HepG2 (cell line): ENCODE data around the gene DNPEP. TPM values are rescaled to one million over a fixed set of nuclear protein-coding genes. Genes with fewer than 3 reads are reported as not detected.

Source experiments
- ATAC-seq: fragments of 200-7000 bp; cut with Tn5 transposase; 3 replicates; pipeline ENCODE4 v1.9.1; 2020; ENCODE audit warnings: mild to moderate bottlenecking, moderate library complexity
- BruUV-seq: library from RNA; stranded (reverse); fragments of 400-500 nt; replicated peaks from 2 replicates; lab custom pipeline; 2021; lab: Mats Ljungman, UMichigan
- CTCF ChIA-PET: fragments of 300-600 bp; formaldehyde crosslinking; extraction: SDS; loops from one replicate; lab custom pipeline; 2021; ENCODE audit warnings: low total read pairs, inconsistent platforms, low intra/inter-chr PET ratio; lab: Yijun Ruan, JAX
- POLR2A ChIA-PET: fragments of 350-600 bp; sonication (Branson Sonifier 250); formaldehyde crosslinking; loops from one replicate; lab custom pipeline; 2020; ENCODE audit warnings: antibody characterized with exemption, inconsistent platforms; lab: Yijun Ruan, JAX
- DNase-seq: peaks from one replicate; pipeline ENCODE4 v3.0.0-alpha.2; 2015; ENCODE audit warnings: low spot score
- FAIRE-seq: peaks from 3 replicates; lab custom pipeline; 2011; peaks lifted over from hg19 to GRCh38; lab: Jason Lieb, UNC
- H2AFZ ChIP-seq: one replicate; pipeline ENCODE4 v1.6.1; 2011; ENCODE audit warnings: low read length, inconsistent platforms
- H3K27ac ChIP-seq: fragments of 300-600 bp; 3 replicates; pipeline ENCODE4 v1.8.0; 2011; ENCODE audit warnings: mixed run types, mild to moderate bottlenecking, mixed read lengths, low read length, inconsistent platforms; ENCODE audit not compliant: insufficient read depth; ENCODE audit errors: extremely low read length
- H3K27me3 ChIP-seq, 2 experiments: fragments of 200-600 bp in 1 of 2; 2 replicates in 1 of 2; 3 replicates in 1 of 2; pipeline versions ENCODE4 v1.6.0 to v1.8.0; 2011; ENCODE audit warnings: low read length in 2 of 2, mild to moderate bottlenecking in 2 of 2, moderate library complexity in 2 of 2, inconsistent platforms in 1 of 2; ENCODE audit not compliant: insufficient read depth in 2 of 2, control insufficient read depth in 1 of 2
- H3K36me3 ChIP-seq, 2 experiments: fragments of 200-600 bp in 1 of 2; replicated peaks in 1 of 2; 2 replicates in 1 of 2; 3 replicates in 1 of 2; pipeline versions ENCODE4 v1.5.1 to v1.8.0; 2011; ENCODE audit warnings: low read length in 2 of 2, inconsistent platforms in 1 of 2; ENCODE audit not compliant: insufficient read depth in 2 of 2, control insufficient read depth in 1 of 2
- H3K4me1 ChIP-seq: 2 replicates; pipeline ENCODE4 v1.5.1; 2012; ENCODE audit warnings: low read length, inconsistent platforms; ENCODE audit not compliant: insufficient read depth
- H3K4me2 ChIP-seq: 2 replicates; pipeline ENCODE4 v1.6.0; 2011; ENCODE audit warnings: low read depth, low read length, inconsistent platforms
- H3K4me3 ChIP-seq, 3 experiments: fragments of 200-600 bp in 1 of 3; sonication (generic), shearing (Covaris generic) in 1 of 3; replicated peaks in 1 of 3; 2 replicates each; pipeline ENCODE4 v1.5.1; 2011 to 2016; ENCODE audit warnings: low read length in 3 of 3, inconsistent platforms in 2 of 3, low read depth in 2 of 3, mild to moderate bottlenecking in 2 of 3, control low read depth in 1 of 3, mixed read lengths in 1 of 3; ENCODE audit not compliant: insufficient read depth in 1 of 3
- H3K79me2 ChIP-seq: one replicate; pipeline ENCODE4 v1.6.1; 2011; ENCODE audit warnings: low read length, inconsistent platforms; ENCODE audit not compliant: insufficient read depth
- H3K9ac ChIP-seq: 2 replicates; pipeline ENCODE4 v1.6.0; 2011; ENCODE audit warnings: mild to moderate bottlenecking, low read depth, low read length, inconsistent platforms; ENCODE audit not compliant: insufficient read depth
- H3K9me3 ChIP-seq: 2 replicates; pipeline ENCODE4 v1.5.1; 2012; ENCODE audit warnings: mild to moderate bottlenecking, low read length
- H4K20me1 ChIP-seq: 2 replicates; pipeline ENCODE4 v1.6.0; 2011; ENCODE audit warnings: inconsistent platforms, mild to moderate bottlenecking, low read length, moderate library complexity; ENCODE audit not compliant: insufficient read depth
- ADNP ChIP-seq: sonication (generic); formaldehyde crosslinking; IDR thresholded peaks from 2 replicates; pipeline ENCODE4 v1.4.0; 2020; ENCODE audit warnings: missing genetic modification reagents
- AGO2 ChIP-seq: fragments of 200-400 bp; formaldehyde crosslinking; optimal IDR thresholded peaks from 2 replicates; pipeline ENCODE3; 2017; ENCODE audit warnings: mild to moderate bottlenecking, low read depth, low read length, moderate library complexity
- ARHGAP35 ChIP-seq: sonication (generic); formaldehyde crosslinking; IDR thresholded peaks from 2 replicates; pipeline ENCODE4 v1.9.0; 2022; ENCODE audit warnings: mild to moderate bottlenecking, inconsistent platforms, moderate library complexity, missing genetic modification reagents, borderline replicate concordance
- ASH2L ChIP-seq: fragments of 300-600, 200-600 bp; sonication (generic); IDR thresholded peaks from 2 replicates; pipeline ENCODE4 v1.7.0; 2017; ENCODE audit warnings: low read depth, mild to moderate bottlenecking, moderate library complexity, mixed read lengths, low read length; ENCODE audit not compliant: insufficient read length
- BORCS8-MEF2B ChIP-seq: sonication (generic); formaldehyde crosslinking; IDR thresholded peaks from 2 replicates; pipeline ENCODE4 v1.8.0; 2022; ENCODE audit warnings: mild to moderate bottlenecking, missing genetic modification reagents
- CEBPB ChIP-seq: IDR thresholded peaks from 2 replicates; pipeline ENCODE4 v1.6.1; 2011; ENCODE audit warnings: low read depth, low read length, improper control_type of control experiment, borderline replicate concordance
- CREB1 ChIP-seq, 2 experiments: fragments of 450-650 bp in 1 of 2; IDR thresholded peaks; 2 replicates each; pipeline ENCODE4 v1.6.1; 2016 to 2017; ENCODE audit warnings: control low read depth in 1 of 2, mild to moderate bottlenecking in 1 of 2, missing compliant biosample characterization in 1 of 2, missing genetic modification characterization in 1 of 2
- MLLT10 ChIP-seq: sonication (generic); formaldehyde crosslinking; IDR thresholded peaks from 2 replicates; pipeline ENCODE4 v1.4.0; 2020; ENCODE audit warnings: missing genetic modification reagents
- MTF1 ChIP-seq: sonication (generic); formaldehyde crosslinking; IDR thresholded peaks from 2 replicates; pipeline ENCODE4 v1.5.0; 2020; ENCODE audit warnings: missing genetic modification reagents
- RFXAP ChIP-seq: sonication (generic); formaldehyde crosslinking; IDR thresholded peaks from 2 replicates; pipeline ENCODE4 v1.4.0; 2020; ENCODE audit warnings: missing genetic modification reagents, borderline replicate concordance
- SMARCC2 ChIP-seq: fragments of 450-650 bp; IDR thresholded peaks from 2 replicates; pipeline ENCODE4 v1.6.1; 2017; ENCODE audit warnings: antibody characterized with exemption, mild to moderate bottlenecking
- ZFP36L1 ChIP-seq: sonication (generic); formaldehyde crosslinking; IDR thresholded peaks from 2 replicates; pipeline ENCODE4 v1.8.0; 2022; ENCODE audit warnings: mild to moderate bottlenecking, missing genetic modification reagents, moderate library complexity
- ZFP41 ChIP-seq: sonication (generic); formaldehyde crosslinking; IDR thresholded peaks from 2 replicates; pipeline ENCODE4 v1.4.0; 2020; ENCODE audit warnings: mild to moderate bottlenecking, missing genetic modification reagents, borderline replicate concordance
- ZNF121 ChIP-seq: sonication (generic); formaldehyde crosslinking; IDR thresholded peaks from 2 replicates; pipeline ENCODE4 v1.5.0; 2020; ENCODE audit warnings: mild to moderate bottlenecking, missing genetic modification reagents
- ZNF180 ChIP-seq: sonication (generic); formaldehyde crosslinking; IDR thresholded peaks from 2 replicates; pipeline ENCODE4 v1.4.0; 2020; ENCODE audit warnings: low read depth, missing genetic modification reagents, borderline replicate concordance
- ZNF20 ChIP-seq: sonication (generic); formaldehyde crosslinking; IDR thresholded peaks from 2 replicates; pipeline ENCODE4 v1.4.0; 2020; ENCODE audit warnings: mild to moderate bottlenecking, moderate library complexity, missing genetic modification reagents
- WGBS: methylation state at CpG from one replicate; pipeline ENCODE4 v1.1.6; 2017; ENCODE audit warnings: low lambda C conversion rate; 5-methylcytosine and 5-hydroxymethylcytosine counted together
- in situ Hi-C: cut with HindIII; loops from 2 replicates; pipeline ENCODE4 v1.10.0; 2017; ENCODE audit warnings: low pct_unique_long_range_greater_than_20kb; ENCODE audit not compliant: extremely low pct_ligation_motif_present
- intact Hi-C: fragments of 100-400 bp; cut with micrococcal nuclease; formaldehyde crosslinking; loops from one replicate; pipeline ENCODE4 v1.10.0; 2022; ENCODE audit not compliant: unreplicated experiment
- polyA plus RNA-seq, 8 experiments: library from polyadenylated mRNA; depleted of rRNA in 3 of 8; stranded (reverse) in 7 of 8; unstranded in 1 of 8; fragments of >200 nt; fragmentation: Illumina TruSeq in 4 of 8; extraction: Trizol in 4 of 8; gene quantifications; 2 replicates each; pipeline versions ENCODE4 v1.2.1 to v1.2.3, GENCODE V29; 2011 to 2016; ENCODE audit warnings: low read depth in 4 of 8, missing spikeins in 1 of 8, mixed read lengths in 1 of 8; ENCODE audit not compliant: insufficient read depth in 1 of 8
- total RNA-seq, 5 experiments: library from RNA; depleted of rRNA; stranded (reverse); fragments of >200 nt; fragmentation: Illumina TruSeq; extraction: Trizol; gene quantifications; 2 replicates each; pipeline ENCODE4 v1.2.3, GENCODE V29; 2016; ENCODE audit warnings: low read depth in 1 of 5
- TF ChIP-seq, protein P1 (sequence below): sonication (generic); formaldehyde crosslinking; IDR thresholded peaks from 2 replicates; pipeline ENCODE4 v1.5.0; 2020; ENCODE audit warnings: missing genetic modification reagents, mild to moderate bottlenecking, borderline replicate concordance
- TF ChIP-seq, protein P2 (sequence below), 2 experiments: fragments of 450-650 bp in 1 of 2; sonication (generic) in 1 of 2; formaldehyde crosslinking; IDR thresholded peaks; 2 replicates each; pipeline versions ENCODE4 v1.5.0 to v1.8.0; 2020 to 2022; ENCODE audit warnings: mild to moderate bottlenecking in 1 of 2, missing genetic modification reagents in 1 of 2
- TF ChIP-seq, protein P3 (sequence below): sonication (generic); formaldehyde crosslinking; IDR thresholded peaks from 2 replicates; pipeline ENCODE4 v1.4.0; 2020; ENCODE audit warnings: missing genetic modification reagents, mild to moderate bottlenecking, borderline replicate concordance

DNPEP gene
- total and polyA plus RNA-seq, 2 of the 13 experiments (the other 11 are each of a cell fraction or from before 2014, with no cell fraction given), result 104 to 109 TPM

DNA sequence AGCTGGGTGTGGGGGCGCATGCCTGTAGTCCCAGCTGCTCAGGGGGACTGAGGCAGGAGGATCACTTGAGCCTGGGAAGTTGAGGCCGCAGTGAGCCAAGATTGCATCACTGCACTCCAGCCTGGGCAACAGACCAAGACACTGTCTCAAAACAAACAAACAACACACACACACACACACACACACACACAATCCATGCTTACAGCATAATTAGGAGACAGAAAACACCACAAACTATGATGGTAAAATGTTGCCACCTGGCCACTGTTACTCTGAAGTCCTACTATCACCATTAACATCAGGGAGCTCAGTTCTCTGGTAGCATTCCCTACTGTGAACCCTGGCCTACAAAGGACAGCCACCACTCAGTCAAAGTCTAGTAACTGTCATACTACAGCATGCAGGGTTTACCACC is 18.3 kb downstream of the DNPEP start:
- H3K27me3 ChIP-seq, result no peaks in the 10 kb centered on the region
- H3K4me3 ChIP-seq, result no peak overlapping the region
- CTCF ChIA-PET, result no interaction called here
- ATAC-seq (peak; percentile 76), FAIRE-seq (peak; percentile 21), DNase-seq (no peak)
- H3K4me2 ChIP-seq, result no peak overlapping the region
- intact Hi-C loops, result no loop called here
- in situ Hi-C loops, result no loop called here
- BruUV-seq, result no TSS peak
- no peak overlapping the region for H3K27ac ChIP-seq
- H3K36me3 ChIP-seq, result peaks cover 4 to 10% of the 10 kb centered on the region in 2 experiments; a peak in 2 of 5 replicates
- H3K9me3 ChIP-seq, result no peaks in the 10 kb centered on the region
- H4K20me1 ChIP-seq, result no peaks in the 10 kb centered on the region
- no peak overlapping the region for H2AFZ ChIP-seq
- 50% methylated on average over 2 of the region's 2 CpGs for WGBS
- POLR2A ChIA-PET, result no interaction called here
- no peaks in the 10 kb centered on the region for H3K79me2 ChIP-seq
- peaks cover 14% of the 10 kb centered on the region; the same call in 1 of the 2 replicates for H3K4me1 ChIP-seq
- H3K9ac ChIP-seq, result no peak overlapping the region
- no peak for TF ChIP-seq ZFP41
- no peak for TF ChIP-seq ZNF20 (CRISPR knock-in tag)
- TF ChIP-seq, protein P1, sequence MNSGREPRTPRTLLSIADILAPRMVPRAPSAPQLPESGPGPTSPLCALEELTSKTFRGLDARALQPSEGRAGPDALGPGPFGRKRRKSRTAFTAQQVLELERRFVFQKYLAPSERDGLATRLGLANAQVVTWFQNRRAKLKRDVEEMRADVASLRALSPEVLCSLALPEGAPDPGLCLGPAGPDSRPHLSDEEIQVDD (CRISPR knock-in tag), result no peak
- TF ChIP-seq MLLT10, result no peak
- no peak for TF ChIP-seq ARHGAP35
- TF ChIP-seq AGO2, result no peak
- TF ChIP-seq ZNF121, result peak; percentile 53
- TF ChIP-seq, protein P2, sequence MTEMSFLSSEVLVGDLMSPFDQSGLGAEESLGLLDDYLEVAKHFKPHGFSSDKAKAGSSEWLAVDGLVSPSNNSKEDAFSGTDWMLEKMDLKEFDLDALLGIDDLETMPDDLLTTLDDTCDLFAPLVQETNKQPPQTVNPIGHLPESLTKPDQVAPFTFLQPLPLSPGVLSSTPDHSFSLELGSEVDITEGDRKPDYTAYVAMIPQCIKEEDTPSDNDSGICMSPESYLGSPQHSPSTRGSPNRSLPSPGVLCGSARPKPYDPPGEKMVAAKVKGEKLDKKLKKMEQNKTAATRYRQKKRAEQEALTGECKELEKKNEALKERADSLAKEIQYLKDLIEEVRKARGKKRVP (CRISPR knock-in tag; IDR thresholded peaks at IDR 0.05), result peak in 1 of 2 experiments; percentile 81; a peak in 2 of 4 replicates
- TF ChIP-seq ADNP (CRISPR knock-in tag), result no peak
- no peak for TF ChIP-seq ZFP36L1 (CRISPR knock-in tag)
- no peak for TF ChIP-seq RFXAP
- TF ChIP-seq, protein P3, sequence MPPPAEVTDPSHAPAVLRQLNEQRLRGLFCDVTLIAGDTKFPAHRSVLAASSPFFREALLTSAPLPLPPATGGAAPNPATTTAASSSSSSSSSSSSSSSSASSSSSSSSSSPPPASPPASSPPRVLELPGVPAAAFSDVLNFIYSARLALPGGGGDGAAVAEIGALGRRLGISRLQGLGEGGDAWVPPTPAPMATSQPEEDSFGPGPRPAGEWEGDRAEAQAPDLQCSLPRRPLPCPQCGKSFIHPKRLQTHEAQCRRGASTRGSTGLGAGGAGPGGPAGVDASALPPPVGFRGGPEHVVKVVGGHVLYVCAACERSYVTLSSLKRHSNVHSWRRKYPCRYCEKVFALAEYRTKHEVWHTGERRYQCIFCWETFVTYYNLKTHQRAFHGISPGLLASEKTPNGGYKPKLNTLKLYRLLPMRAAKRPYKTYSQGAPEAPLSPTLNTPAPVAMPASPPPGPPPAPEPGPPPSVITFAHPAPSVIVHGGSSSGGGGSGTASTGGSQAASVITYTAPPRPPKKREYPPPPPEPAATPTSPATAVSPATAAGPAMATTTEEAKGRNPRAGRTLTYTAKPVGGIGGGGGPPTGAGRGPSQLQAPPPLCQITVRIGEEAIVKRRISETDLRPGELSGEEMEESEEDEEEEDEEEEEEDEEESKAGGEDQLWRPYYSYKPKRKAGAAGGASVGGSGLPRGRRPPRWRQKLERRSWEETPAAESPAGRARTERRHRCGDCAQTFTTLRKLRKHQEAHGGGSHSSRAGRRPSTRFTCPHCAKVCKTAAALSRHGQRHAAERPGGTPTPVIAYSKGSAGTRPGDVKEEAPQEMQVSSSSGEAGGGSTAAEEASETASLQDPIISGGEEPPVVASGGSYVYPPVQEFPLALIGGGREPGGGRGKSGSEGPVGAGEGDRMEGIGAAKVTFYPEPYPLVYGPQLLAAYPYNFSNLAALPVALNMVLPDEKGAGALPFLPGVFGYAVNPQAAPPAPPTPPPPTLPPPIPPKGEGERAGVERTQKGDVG (CRISPR knock-in tag), result no peak
- no peak for TF ChIP-seq ZNF180
- no peak for TF ChIP-seq SMARCC2
- no peak for TF ChIP-seq ASH2L
- no peak for TF ChIP-seq MTF1 (CRISPR knock-in tag)
- TF ChIP-seq BORCS8-MEF2B (CRISPR knock-in tag), result no peak
- peak; percentile 60; the same call in 1 of the 2 replicates for TF ChIP-seq CEBPB
- TF ChIP-seq CREB1 (IDR thresholded peaks at IDR 0.05), result peak; percentile 10; the same call in 1 of the 2 replicates
- TF ChIP-seq CREB1 (CRISPR knock-in tag; IDR thresholded peaks at IDR 0.05), result no peak
